ENCODE data around the gene CACNA1A.
"Not testable (repeated sequence)": the region's sequence is repeated elsewhere in the genome, so short reads cannot be mapped to it uniquely, and the experiment has no call there.

CACNA1A gene

DNA sequence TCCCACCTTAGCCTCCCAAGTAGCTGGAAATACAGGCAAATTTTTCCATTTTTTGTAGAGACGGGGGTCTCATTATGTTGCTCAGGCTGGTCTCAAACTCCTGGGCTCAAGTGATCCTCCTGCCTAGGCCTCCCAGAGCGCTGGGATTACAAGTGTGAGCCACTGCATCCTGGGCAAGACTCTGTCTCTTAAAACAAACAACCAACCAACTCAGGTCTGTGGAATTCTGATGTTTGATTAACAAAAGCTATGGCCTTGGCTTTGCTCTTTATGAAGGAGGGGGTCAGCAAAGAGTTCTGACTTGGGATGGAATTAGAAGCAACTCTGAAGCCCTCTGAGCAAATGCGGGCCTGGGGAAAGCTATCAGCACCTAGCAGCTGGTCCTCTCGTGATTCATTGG lies 238.4 kb downstream of the CACNA1A start:
- DNase-seq, result no peak

DNA sequence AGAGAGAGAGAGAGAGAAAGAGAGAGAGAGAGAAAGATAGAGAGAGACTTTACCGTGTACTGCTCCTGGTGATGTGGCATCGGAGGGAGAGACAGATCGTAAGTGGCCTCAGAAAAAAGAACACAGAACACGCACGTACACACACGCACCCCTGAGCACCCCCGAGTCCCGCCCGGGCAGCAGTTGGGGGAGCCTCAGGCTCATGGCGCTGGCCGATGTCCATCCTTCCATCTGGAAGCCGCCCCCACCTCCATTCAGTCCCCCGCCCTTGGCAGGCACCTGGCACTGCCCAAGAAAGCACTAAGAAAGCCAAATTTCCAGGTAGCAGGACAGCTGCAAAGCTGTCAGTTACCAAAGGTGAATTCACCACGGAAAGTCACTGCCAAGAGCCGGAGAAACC lies 239.1 kb downstream of the CACNA1A start:
- DNase-seq, result no peak

DNA sequence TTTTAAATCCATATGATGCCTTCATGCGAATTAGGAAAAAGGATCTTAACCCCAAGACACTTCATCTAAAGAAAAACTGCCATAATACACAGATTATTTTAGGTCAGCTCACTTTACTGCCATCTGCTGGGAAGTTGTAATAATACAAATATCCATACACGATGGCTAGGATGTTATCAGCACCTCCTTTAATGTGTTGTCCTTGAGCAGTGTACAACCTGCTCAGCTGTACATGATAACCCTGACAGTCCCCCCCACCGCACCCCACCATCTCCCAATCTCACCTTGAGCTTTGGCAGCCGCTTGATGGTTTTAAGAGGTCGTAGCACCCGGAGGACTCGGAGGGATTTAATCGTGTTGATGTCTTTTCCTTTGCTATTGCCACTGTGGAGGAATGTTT lies 243.8 kb downstream of the CACNA1A start:
- no peak for DNase-seq

DNA sequence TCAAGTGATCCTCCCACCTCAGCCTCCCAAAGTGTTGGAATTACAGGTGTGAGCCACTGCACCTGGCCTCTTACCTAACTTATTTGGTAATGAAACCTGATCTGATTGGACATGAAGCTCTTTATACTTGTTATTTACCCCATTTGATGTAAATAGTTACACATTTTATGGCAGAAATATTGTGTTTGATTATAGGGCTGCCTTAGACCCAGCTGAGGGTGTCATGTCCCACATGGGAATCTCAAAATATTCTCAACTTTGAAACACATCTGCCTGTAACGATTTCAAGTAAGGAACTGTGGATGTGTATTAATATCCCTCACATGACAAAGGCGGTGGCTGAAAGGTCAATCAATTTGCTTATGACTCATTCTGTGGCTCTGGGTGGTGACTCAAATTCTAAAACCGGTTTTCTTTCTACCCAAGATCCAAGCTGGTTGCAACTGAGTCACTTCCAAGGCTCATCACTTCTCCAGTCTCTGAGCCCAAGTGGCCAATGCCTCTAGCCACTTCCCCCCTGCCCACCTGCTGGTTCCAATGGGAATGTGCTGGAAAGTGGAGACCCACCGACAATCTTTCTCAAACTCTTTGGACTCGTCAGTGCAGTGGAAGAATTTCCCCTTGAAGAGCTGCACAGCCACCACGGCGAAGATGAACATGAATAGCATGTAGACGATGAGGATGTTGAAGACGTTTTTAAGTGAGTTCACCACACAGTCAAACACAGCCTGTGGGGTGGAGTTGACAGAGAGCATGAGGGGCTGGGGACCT lies 245.2 kb downstream of the CACNA1A start:
- no peak for DNase-seq

DNA sequence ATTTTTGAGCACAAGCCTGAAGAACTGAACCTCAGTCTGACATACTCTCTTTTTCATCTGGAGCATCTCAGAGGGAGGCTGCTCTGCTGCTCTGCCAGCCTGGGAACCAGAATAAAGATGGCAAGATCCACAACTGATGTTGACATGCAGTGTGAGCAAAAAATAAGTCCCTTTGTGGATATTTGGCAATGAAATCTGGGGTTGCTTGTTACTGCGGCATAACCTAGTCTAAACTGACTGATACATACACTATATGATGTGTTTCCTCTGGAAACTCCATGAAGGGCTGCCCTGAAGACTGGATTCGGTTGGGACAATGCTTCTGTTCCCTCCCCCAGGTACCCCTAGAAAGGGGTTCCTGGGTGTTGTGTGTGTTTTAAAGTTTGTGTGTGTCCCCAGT lies 249.4 kb downstream of the CACNA1A start:
- DNase-seq, result no peak

DNA sequence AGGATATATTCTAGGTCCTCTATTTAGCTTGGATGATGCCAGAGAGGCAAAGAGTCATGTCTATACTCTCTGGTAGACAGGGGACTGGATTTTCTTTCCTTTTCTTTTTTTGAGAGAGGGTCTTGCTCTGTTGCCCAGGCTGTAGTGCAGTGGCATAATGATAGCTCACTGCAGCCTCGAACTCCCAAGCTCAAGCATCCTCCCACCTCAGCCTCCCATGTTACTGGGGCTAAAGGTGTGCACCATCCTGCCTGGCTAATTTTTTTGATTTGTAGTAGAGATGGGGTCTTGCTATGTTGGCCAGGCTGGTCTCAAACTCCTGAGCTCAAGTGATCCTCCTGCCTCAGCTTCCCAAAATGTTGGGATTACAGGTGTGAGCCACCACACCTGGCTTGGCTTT lies 249.9 kb downstream of the CACNA1A start:
- DNase-seq, result not testable (repeated sequence)

DNA sequence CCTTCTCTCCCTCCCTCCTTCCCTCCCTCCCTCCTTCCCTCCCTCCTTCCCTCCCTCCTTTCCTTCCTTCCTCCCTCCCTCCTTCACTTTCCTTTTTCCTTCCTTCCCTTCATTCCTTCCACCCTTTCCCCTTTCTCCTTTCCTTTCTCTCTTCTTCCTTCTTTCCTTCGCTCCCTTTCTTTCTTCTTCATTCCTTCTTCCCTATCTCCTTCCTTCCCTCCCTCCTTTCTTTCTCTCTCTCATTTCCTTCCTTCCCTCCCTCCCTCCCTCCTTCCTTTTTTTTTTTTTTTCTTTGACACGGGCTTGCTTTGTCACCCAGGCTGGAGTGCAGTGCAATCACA lies 250.6 kb downstream of the CACNA1A start:
- DNase-seq, result no peak

DNA sequence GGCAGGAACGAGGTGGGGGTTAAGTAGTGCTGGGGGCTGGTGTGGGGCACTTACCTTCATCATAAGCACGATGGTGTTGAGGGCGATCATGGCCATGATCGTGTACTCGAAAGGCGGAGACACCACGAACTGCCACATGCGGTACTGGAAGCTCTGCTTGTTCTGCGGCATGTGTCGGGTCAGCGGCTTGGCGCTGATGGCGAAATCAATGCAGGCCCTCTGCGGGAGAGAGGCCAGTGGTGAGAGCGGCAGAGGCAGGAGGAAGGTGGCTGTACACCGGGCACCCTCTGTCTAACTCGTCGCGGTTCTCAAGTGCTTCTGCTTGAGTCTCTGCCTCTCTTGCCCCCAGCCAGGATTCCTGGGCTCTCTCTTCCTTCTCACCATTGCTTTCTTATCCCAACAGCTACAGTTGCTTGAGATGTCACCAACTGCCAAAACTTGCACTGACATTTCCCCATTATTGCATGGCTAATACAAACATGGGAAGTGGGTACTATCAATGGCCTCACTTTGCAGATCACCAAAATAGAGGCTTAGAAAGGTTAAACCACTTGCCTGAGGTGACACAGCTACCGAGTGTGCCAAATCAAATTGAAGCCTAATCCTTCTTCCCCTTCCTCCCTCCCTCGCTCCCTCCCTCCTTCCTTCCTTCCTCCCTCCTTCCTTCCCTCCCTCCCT lies 251.1 kb downstream of the CACNA1A start:
- no peak for DNase-seq

DNA sequence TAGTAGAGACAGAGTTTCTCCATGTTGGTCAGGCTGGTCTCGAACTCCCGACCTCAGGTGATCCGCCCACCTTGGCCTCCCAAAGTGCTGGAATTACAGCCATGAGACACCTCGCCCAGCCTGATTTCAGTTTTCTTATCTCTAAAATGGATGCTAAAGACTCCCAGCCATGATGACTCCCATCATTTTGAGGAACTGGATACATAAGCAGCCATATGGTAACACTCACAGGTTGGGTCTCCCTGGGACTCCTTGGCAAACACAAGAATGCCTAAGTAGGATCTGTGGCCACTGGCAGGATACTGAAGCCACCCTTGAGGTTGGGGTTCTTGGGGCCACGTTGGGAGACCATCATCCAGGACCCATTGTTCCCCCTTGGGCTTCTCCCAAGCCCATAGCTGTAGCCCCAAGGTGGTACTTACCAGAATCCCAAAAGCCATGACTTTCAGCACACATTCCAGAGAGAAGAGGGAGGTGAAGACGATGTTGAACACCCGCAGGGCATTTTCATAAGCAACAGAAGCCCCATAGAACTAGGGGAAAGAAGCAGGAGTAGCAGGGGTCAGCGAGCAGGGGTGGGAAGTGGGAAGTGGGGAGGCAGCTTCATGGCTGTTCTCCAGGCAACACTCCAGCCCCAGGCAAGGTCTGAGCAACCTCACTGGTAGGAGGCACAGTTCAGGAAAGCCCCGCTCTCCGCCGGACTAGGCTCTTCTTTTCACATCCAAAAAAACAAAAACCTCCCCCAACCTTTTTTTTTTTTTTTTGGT lies 253.5 kb downstream of the CACNA1A start:
- no peak for DNase-seq

DNA sequence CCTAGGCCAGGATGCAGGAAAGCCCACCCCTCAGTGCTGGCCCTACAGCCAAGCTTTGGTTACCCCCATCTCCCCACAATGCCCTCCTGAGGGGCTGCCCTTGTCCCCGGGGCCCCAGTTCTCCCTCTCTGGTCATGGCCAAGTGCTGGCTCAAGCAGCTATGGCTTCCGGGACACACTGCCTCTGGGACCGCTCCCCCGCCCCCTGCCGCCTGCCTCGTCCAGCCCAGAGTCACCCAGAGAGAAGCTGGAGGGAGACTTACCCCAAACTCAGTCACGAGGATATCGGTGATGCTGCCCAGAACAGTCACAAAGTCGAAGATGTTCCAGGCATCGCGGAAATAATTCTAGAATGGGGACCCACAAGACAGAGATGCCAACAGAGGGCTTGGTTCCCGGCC lies 261.4 kb downstream of the CACNA1A start:
- no peak for DNase-seq

DNA sequence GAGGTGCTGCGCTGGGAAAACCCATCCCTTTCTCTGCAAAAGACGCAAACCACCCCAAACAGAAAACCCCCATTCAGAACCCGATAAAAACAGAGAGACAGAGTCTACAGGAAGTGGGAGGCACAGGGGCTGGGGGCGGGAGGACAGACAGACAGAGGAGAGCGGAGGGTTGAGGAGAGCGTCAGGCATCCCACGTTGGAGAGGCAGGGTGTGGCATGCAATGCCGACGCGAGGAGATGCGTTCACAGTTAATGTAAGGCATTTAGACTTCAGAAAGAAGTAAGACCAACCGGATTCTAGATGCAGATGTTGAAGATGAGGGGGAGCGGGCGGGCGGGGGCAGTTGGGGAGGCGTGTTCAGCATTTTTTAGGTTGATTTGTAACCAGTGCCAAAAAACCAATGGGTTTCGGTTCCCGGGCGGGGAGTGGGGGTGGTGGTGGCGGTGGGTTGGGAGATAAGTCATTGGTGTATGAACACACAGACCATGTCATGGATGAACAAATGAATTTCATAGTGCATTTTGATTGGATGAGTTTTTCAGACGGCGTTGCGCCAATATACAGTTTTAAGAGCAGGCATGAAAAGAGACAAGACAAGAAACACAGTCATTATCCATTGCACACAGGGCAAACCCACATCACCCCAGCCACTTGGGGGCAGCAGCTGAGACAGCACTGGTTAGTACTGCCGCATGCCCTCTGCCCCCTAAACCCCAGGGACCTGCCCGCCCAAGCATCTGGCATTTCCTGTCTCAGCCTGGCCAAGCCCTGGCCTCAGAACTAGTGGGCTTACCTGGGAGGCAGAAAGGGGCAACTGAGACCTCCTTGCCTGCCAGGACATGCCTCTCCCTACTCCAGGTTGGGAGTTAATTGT lies 264.8 kb downstream of the CACNA1A start:
- DNase-seq, result no peak

DNA sequence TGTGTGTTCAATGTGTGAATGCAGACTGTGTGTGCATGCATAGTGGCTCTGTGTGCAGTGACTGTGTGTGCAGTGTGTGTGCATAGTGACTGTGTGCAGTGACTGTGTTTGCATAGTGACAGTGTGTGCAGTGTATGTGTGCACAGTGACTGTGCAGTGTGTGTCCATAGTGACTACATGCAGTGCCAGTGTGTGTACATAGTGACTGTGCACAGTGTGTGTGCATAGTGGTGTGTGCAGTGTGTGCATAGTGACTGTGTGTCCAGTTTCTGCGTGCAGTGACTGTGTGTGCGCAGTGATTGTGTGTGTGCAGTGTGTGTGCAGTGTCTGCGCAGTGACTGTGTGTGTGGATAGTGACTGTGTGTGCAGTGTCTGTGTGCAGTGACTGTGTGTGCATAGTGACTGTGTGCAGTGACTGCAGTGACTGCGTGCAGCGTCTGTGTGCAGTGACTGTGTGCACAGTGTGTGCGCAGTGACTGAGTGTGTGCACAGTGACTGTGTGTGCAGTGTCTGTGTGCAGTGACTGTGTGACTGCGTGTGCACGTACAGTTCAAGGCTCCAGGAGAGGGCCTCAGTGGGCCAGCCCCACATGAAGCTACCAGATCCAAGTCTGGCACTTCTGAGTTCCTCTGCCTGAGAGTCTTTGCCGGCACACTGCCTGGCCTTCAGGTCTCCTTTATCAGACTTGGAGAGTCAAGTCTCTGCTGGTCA lies 265.8 kb downstream of the CACNA1A start:
- no peak for DNase-seq

DNA sequence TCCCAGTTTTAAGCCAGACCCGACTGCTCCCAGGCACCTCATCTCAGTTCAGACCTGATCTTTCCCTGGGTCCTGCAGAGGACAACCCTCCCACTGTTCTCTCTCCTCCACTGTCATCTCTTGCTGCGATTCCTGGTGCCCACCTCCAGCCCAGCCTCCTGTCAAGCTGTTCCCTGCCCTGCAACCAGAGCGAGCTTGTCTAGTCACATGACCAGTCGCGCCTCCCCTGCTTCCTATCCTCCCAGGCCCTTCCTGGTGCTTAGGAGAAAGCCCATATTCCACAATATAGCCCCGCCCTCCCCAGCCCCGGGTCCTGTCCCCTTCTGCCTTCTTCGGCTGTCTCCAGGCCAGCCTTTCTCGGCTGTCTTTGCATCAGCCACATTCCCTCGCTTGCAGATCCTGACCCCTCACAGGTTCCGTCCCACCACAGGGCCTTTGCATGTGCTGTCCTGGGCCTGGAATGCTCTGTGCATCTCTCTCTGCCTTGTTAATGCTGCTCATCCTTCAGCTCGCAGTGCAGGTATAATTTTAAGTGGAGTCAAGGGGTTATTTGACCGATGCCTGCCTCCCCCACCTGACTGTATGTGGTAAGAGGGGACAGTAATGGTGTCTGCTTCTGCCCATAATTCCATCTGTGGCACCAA lies 267.3 kb downstream of the CACNA1A start:
- no peak for DNase-seq

DNA sequence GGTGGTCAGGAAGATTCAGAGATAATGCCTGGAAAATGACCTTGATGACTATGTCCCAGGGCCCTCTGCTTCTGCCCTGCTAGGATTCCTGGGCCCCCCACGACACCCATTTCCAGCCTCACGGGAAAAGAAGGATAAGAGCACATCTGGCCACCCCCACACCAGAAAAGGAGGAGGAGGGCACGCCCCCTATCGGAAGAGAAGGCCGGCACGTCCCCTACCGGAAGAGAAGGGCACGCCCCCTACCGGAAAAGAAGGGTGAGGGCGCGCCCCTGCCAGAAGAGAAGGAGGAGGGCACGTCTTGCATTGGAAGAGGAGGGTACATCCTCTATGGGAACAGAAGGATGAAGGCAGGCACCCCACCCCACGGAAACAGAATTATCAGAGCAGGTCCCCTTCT lies 271.8 kb downstream of the CACNA1A start:
- no peak for DNase-seq

DNA sequence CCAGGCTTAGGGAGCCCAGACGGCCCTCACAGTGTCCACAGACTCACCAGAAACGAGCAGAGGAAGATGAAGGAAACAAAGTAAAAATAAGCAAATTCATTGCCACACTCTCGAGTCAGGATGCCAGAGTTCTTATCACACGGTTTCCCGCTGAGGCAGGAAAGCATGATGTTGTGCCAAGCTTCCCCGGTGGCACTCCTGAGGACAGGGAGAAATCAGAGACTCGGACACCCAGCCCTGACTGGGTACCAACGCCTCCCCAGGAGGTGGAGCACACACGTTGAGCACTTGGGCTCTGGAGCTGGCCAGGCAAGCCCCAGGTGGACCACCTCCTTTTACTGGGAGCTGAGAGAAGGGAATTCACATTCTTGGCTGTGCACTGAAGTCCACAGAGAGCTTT lies 274.6 kb downstream of the CACNA1A start:
- no peak for DNase-seq

DNA sequence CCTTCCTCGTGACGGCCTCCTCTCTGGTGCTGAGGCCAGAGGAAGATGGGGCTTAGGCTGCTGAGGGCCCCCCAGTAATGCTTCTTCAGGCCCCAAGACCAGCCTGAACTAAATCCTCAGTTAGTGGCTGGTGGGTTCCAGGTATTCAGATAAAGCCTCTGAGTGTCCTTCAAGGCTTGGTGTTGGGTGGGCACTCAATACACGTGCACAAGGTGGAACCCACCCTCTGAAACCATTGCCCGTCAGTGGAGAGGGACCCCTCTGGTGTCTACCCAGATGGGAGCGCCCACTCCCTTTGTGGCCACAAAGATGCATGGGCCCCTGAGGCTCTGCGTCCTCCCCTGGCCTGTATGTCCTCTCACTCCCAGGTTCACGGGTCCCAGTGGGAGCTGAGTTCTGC lies 277.0 kb downstream of the CACNA1A start:
- DNase-seq, result no peak

DNA sequence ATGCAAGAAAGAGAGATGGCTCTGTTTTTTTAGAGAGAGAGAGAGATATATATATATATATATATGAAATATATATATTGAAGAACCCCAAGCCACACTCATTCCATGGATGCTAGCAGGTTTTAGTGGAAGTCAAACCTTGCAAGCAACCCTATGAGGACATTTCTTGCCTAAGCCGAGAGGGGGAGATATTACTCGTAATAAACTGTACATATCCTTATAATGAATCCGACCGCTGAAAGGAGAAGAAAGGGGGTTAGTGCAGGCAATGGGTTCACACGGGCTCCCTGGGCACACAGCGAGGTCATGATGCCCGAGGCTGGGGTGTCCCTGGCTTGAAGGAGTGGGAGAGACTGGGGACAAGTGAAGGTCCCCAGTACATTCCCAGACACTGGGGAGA lies 277.7 kb downstream of the CACNA1A start:
- DNase-seq, result no peak

DNA sequence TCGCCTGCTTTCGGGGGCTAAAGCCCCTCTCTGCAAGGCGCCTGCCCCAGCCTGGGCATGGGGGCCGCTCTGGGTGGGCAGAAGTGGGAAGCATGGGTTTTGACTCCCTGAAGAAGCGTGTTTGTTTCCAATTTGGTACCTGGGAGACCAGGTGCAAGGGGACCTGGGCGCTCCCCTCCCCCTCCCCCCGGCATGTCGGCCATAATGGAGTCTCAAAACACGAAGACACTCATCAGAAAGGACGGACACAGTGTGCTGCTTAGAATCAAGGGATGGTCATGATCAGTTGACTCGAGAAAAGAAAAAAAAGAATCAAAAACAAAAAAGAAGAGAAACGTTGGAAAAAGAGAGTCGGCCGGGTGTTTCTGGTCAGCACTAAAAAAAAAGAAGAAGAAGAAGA lies 279.3 kb downstream of the CACNA1A start:
- DNase-seq, result no peak

DNA sequence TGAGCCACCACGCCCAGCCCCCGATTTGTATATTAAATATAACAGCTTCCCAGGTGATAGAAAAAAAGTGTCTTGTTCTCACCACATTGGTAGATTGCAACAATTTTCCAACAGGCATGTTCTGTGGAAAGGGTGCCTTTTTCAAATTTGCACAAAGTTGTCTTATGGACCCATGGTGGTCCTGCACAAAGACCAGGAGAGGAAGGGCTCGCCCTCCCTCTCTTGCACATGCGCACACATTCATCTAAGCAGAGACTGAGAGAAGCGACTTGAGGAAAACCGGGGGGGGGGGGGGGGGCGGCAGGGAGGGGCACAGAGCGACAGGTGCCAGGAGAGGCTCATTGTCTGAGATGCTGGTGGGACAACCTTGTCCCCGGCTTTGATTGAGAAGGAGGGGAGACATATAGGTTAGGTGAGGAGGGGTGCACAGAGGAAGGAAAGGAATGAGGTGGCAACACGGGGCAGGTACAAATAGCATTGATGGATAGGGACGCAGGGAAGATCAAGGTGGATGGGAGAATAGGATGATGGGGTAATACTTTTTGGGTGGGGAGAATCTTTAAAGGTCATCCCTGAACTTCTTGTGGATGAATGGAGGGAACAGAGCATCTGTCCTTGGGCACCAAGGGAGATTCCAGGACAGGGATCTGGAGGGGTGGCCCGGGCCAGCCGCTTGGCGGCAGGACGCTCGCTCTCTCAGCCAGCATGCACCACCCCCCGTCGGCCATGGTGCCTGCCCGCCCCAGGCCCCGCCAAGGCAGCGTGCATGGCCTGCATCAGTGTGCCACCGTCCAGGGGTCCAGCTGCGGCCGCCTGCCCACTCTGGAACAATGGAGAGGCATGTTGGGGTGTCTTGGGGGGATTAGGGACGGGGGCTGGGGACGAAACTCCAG lies 280.1 kb downstream of the CACNA1A start:
- no peak for DNase-seq

DNA sequence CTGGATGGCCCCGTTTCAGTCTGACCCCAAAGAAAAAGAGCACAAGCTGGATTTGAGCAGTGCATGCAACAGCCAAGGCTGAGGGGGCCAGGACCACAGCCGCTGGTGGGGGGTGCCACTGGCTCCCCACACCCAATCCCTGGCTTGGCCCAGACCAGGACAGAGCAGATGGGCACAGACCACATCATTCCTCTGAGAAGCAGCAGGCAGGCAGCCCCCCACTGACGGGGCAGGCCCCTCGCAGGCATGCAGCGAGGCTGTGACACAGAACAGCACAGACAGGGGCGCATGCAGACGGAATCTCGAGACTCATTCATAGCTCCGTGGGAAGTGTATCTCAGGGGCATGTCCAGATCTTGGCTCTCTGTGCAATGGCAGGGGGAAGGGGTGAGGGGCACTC lies 281.2 kb downstream of the CACNA1A start:
- DNase-seq, result no peak

DNA sequence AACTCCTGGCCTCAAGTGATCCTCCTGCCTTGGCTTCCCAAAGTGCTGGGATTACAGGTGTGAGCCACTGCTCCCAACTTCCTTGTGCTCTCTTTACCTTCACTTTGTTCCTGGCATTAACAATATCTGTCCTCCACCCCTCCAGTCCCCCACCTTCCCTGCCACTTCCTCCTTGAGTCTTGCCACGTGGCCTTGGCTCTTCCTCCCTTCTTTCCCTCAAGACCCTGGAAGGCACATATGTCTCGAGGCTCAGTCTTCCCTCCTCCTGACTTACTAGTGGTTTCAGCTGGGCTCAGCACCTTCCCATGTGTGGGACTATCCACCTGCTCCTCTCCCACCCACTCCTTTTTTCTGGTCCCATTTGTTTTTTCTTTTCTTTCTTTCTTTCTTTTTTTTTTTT lies 285.4 kb downstream of the CACNA1A start:
- no peak for DNase-seq

Measured in NCI-H510A (cell line).